GM18507 (cell line): ENCODE results near the gene CD164L2.

Source experiments
- DNase-seq: peaks from one replicate; pipeline ENCODE4 v3.0.0; 2011; ENCODE audit warnings: low read depth; ENCODE audit not compliant: insufficient read length; ENCODE audit errors: extremely low spot score
- FAIRE-seq: peaks from 2 replicates; lab custom pipeline; 2011; peaks lifted over from hg19 to GRCh38; lab: Jason Lieb, UNC

The CD164L2 gene

DNA sequence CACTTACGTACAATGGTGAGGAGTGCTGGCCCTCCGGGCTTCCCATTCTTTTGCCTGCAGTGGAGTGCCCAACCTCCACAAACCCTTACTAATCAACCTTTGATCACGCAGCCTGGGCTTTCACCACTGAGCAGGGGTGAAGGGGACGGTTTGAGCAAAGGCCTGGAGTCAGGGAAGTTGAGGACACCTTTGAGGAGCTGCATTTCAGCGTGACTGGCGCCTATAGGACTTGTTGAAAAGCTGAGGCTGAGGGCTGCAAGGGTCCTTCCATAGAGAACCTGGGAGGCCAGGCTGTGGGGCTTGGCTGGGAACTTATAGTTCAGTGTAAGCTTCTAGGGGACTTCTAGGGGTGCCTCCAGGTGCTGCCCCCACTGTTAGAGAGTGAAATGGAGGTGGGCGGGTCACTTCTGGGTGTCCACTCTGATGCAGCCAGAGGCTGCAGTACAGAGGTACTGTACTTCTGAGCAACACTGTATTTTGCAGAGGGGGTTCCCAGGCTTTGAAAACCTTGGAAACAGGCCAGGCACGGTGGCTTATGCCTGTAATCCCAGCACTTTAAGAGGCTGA lies 31.5 kb downstream of the CD164L2 start:
- no peak for DNase-seq
- no peak for FAIRE-seq

DNA sequence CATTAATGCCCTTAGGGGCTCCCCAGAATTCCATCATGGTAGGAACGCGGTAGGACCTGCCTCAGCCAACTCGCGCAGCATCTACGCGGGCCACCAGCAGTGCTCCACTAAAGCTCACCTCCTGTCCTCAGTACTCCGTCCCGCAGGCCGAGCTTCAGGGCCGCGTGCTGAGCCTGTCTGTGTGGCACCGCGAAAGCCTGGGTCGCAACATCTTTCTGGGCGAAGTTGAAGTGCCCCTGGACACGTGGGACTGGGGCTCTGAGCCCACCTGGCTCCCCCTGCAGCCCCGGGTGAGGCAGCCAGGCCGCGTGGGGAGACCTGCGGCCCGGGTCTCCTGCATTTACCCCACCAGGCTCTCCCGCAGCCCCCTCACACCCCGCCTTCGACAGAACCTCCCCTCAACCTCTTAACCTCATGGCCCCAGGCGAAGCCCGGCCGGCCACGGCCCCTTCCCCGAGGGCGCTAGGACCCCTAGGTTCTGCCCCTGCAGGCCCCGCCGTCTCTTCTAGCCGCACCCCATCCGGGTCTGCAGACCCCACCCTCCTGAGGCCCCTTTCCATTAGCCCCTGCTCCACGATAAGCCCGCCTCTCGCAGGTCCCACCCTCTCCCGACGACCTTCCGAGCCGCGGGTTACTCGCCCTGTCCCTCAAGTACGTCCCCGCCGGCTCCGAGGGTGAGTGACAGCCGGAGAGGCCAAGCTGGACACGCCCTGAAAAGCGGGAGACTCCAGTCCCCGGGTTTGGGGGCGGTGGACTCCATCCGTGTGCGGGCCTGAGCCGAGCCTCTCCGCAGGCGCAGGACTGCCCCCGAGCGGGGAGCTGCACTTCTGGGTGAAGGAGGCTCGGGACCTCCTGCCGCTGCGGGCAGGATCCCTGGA lies 32.2 kb downstream of the CD164L2 start:
- FAIRE-seq = no peak
- no peak for DNase-seq

DNA sequence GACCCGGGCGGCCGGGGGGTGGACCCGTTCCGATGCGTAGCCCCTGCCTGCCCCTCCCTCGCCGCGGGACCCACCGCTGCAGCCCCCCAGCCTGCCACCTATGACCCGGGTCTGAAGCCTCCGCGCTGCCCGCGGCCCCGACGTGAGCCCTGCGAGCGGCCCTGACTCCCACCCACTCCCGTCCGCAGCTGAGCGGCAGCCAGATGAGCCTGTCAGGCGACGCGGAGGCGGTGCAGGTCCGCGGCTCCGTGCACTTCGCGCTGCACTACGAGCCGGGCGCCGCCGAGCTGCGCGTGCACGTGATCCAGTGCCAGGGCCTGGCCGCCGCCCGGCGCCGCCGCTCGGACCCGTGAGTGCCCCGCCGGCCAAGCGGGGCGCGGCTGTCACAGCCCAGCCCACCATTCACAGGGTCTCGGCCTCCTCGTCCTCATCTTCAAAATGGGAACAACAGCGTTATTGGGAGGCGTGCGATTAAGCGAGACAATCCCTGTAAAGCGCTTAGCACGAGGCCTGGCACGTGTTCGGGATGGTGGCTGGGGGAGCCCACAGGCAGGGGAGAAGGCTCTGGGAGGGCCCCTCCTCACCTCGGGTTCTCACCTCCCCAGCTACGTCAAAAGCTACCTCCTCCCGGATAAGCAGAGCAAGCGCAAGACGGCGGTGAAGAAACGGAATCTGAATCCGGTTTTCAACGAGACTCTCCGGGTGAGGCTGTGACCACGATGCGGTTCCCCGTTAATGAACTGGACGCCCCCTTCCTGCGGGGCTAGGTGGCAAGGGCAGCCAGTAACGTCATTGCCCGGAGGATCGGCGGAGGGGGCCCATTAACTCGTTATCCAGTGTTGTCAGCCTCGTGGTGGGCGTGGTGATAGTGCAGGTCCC lies 33.1 kb downstream of the CD164L2 start:
- DNase-seq (no peak), FAIRE-seq (no peak)

DNA sequence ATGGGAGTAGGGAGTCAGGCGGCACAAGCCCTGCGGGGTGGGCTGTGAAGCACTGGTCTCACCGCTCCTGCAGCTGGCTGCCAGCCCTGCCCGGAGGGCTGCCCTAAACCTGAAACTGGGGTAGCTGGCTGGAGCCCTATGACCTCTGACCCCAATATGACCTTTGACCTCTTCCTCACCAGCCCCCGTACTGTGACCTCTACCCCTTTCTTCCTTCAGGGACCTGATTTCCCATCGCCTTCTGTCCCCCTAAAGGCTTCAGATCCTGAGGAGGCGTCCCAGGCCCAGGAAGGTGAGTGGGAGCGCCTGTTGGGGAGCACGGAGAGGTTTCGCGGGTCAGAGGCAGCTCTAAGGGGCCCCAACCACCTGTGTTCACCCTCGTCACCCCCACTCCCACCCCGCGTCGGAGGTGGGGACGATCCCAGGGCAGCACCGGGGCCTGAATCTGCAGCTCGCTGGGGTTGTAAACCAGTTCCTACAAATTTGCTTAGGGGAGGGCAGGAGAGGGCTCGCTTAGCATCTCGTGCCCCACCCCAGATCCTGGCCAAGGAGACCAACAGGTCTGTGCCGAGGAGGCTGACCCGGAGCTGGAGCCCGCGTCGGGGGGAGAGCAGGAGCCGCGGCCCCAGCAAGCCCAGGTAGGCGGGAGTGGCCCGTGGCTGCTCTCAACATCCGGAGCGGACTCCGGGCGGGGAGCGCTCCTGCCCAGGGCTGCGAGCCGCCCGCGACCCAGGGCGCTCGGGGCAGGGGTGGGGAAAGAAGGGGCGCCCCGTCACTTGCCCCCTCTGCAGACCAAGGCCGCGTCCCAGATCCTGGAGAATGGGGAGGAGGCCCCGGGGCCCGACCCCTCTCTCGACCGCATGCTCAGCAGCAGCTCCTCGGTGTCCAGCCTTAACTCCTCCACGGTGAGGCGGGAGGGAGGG lies 34.0 kb downstream of the CD164L2 start:
- no peak for DNase-seq
- FAIRE-seq = no peak

DNA sequence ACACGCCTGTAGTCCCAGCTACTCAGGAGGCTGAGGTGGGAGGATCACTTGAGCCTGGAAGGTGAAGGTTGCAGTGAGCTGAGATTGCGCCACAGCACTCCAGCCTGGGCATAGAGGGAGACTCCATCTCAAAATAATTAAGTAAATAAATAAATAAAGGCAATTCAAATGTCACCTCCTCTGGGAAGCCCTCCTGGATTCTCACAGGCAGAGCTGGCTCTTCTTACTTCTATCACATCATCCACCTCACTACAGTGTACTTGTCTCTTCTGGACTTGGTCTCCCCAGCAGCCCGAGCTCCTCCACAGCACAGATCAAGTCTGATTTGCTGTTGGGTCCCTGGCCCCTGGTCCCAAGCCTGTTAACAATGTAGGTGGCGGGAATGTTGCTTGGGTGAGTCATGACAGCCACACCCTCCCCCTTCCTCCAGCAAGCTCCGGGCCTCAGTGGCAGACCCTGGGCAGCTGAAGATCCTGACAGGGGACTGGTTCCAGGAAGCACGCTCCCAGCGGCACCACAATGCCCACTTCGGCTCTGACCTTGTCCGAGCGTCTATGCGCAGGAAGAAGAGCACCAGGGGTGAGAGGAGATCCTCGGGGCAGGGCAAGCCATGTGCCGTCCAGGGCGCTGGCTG lies 36.0 kb downstream of the CD164L2 start:
- FAIRE-seq (no peak), DNase-seq (no peak)

DNA sequence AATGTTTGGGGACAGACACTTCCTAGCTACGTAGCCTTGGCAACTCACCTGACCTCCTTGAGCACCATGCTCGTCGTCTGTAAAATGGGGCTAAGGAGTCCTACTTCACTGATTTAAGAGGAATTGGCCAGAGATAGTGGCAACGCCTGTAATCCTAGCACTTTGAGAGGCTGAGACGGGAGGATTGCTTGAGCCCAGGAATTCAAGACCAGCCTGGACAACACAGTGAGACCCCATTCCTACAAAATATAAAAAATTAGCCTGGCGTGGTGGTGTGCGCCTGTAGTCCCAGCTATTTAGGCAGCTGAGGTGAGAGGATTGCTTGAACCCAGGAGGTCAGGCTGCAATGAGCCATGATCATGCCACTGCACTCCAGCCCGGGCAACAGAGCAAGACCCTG lies 36.8 kb downstream of the CD164L2 start:
- FAIRE-seq = no peak

DNA sequence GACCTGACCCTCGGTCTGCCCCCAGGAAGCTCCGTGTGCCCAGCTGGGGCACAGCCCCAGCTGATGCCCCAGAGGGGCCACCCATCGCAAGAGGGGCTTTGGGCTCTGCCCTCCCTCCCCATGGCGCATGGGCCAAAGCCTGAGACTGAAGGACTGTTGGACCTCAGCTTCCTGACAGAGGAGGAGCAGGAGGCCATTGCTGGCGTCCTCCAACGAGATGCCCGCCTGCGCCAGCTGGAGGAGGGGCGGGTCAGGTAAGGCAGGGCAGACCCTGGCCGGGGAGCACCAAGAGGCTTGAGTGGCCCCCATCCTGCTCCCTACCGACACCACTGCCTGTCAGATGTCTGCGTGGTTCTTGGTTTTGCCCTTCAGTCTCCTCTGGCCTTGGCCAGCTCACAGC lies 37.9 kb downstream of the CD164L2 start:
- DNase-seq (no peak), FAIRE-seq (no peak)

More for the DNA sequence above, 36.8 kb downstream of the CD164L2 start:
- DNase-seq = no peak

DNA sequence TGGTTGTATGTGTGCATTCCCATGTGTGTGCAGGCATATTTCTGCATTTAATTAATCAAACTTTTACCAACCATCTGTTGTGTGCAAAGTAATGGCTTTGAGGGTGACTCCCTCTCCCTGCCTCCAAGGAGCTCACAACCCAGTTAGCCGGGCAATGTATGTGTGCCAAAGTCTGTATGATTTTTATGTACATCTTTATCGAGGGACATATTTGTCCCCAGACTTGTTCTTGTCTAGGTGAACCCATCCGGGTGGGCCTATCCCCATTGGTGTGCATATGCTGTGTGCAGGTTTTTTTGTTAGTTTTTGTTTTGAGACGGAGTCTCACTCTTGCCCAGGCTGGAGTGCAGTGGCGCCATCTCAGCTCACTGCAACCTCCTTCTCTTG lies 39.5 kb downstream of the CD164L2 start:
- peak; percentile 70 for FAIRE-seq
- no peak for DNase-seq

DNA sequence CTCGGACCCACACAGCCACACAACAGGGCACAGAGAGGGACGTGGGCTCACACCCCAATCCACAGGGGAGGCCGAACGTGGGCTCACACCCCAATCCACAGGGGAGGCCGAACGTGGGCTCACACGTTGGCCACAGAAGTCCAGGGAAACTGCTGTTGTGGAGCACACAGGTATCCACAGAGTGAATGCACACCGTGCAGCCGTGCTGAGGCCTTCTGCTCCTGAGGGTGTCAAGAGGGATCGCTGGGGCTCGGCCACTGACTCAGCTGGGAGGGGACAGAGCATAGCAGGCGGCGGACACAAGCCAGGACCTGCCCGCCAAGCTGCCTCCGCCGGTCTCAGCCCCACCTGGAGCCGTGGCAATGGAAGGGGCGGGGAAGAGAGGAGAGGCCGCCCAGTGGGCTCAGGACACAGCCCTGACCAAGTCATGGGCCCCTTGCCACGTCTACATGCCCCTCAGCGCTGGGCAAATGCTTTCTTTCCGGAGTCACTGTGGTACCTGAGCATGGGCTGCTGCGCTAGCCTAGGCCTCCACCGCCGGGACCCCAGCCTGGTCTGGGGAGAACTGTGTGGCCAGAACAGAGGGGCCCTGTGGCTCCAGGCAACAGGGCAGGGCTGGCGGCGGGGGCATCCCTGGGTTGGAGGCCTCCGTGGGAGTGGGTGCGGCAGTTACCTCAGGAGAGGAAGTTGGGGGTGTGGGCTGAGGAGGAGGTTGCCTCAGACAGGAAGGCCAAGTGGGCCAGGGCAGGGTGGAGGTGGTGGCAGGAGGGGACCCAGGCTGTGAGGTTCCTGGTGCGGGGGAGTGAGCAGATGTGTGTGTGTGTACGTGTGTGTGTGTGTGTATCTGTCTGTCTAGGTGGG lies 40.1 kb downstream of the CD164L2 start:
- no peak for FAIRE-seq

DNA sequence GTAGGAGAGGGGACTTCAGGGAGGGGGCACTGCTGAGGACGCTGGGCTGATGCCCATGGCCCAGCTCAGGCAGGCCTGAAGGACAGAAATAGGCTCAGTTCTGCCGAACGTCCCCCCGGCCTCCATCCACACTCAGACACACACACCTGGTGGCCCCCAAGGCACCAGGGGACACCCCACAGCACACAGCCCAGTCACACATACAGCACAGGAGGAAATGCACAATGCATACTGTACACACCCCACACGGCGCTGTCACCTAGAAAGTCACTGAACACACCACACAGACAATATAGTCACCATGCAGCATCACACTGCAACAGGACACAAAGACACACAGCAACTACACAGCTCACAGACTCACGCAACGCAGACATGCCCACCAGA lies 40.7 kb downstream of the CD164L2 start:
- DNase-seq = no peak
- FAIRE-seq = no peak

More for the DNA sequence above, 40.1 kb downstream of the CD164L2 start:
- DNase-seq = no peak

DNA sequence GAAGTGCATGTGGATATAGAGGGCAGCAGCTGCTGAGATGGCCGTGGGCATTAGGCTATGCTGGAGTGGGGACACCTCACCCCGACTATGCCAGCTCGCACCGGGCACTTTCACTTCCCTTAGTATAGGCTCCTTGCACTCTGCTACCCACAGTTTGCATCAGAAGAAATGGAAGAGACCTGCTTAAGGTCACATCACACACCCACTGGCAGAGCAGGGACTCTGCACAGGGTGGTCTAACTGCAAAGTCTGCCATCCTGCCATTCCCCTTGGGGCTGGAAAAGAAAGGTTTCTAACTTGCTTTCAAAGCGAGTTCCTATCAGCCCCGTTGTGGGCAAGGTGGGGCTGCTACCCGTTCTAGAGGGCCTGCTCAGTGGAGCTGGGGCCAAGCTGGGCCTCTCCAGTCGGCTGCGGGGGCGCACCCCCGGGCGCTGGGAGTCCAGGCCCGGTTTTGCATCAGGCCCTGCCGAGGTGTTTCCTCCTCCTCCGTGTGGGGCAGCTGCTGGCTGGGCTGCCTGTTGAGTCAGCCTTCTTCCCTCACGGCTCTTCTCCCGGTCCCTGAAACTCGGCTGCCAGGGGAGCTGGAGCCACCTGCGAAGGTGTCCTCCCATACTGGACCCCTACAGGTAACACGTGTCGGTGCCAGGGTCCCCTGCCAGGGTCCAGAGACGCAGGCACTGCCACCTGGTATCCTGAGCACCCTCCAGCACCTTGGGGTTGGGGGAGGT lies 41.4 kb downstream of the CD164L2 start, which contains the start of gene SYTL1:
Gene SYTL1, plus strand, starts transcription at position 498 of the 728 bp plus-strand sequence. CDS start 3,313 bp downstream, outside the sequence.
- FAIRE-seq (peak; percentile 63), DNase-seq (no peak)

DNA sequence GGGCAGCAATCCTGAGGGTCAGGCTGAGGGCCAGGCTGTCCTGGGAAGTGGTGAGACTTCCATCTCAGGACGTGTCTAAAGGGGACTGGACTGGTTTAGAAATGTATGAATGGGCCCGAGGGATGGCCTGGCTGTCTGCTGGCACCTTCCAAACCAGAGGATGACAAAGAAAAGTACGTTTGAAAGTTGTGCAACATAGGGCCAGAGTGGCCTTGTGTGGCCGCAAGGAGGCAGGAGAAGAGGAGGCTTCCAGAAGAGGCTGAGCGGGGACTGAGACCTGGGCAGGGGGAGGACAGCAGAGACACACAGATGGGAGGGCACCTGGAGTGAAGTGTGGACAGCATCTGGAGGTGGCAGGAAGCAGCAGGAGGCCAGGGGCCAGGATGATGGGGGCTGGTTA lies 43.9 kb downstream of the CD164L2 start:
- no peak for DNase-seq
- FAIRE-seq = no peak

DNA sequence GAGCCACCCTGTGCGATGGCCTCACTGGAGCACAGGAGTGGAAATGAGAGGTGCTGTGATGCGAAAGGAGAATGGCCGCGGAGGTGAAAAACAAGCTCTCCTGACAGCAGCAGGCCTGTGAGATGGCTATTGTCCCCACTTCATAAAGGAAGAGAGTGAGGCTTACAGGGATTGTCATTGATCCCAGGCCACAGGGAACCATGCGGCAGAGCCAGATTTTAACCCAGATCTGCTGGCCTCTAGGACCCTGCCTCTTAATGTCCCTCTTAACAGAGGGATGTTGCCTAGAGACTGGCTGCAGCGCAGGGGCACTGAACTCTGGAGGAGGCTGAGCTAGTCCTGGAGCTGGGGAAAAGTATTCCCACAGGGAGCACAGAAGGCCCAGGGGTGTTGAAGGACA lies 44.4 kb downstream of the CD164L2 start:
- DNase-seq (no peak), FAIRE-seq (no peak)

DNA sequence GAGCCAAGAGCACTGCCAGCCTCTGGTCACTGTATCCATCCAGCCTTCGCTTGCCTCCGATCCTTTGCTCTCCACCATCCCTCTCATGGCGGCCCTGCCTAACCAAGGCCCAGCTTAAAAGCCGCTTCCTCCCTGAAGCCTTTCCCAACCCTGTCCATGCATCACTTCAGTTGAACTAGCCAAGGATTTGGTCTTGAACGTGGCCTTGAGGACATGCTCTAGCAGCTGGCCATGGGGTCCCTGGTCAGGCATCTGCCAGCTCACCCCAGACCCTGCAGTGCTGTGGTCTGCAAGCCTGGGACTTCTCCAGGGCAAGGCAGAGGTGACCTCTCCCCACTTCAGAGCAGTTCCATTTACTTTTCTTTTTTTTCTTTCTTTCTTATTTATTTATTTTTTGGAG lies 46.4 kb downstream of the CD164L2 start:
- DNase-seq = no peak

DNA sequence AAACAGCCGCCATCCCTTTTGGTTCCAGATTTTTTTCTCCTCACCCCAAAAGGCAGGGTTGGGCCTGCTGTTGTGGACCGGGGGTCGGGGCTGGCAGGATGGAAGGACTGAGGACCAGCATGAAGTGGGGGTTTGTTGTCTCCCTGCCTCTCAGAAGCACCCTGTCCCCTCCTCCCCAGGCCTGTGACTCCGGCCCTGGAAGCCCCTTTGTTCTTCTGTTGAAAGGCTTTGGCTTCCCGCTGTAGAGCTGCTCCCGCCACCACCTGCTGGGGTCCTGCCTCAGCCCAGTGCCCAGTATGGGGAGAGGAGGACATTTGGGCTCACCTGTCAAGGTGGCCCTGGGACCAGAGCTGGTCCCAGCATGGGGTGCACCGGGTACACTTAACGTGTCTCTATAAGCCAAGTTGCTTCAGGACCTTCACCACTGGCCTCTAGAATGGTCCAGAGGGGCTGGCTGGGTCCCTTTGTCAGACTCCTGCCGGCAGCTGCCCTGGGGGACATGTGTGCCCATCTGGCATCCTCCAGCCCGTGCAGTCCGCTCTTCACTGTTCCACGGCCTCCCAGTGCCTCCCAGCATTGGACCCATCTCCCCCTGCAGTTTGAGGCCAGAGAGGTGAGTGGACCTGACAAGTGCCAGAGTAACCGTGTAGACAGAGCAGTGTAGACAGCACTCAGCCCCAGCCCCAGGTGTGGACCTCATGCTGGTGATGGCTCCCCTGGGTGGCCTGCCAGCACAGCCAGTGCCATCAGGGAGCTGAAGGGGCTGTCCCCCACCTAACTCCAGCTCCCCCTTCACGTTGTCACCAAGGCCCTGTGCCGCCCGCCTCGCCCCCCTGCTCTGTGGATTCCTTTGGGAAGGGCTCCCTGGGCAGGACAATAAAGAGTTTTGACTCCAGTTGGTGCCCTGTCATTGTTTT lies 47.4 kb downstream of the CD164L2 start:
- DNase-seq (no peak), FAIRE-seq (no peak)

More for the DNA sequence above, 46.4 kb downstream of the CD164L2 start:
- no peak for FAIRE-seq

DNA sequence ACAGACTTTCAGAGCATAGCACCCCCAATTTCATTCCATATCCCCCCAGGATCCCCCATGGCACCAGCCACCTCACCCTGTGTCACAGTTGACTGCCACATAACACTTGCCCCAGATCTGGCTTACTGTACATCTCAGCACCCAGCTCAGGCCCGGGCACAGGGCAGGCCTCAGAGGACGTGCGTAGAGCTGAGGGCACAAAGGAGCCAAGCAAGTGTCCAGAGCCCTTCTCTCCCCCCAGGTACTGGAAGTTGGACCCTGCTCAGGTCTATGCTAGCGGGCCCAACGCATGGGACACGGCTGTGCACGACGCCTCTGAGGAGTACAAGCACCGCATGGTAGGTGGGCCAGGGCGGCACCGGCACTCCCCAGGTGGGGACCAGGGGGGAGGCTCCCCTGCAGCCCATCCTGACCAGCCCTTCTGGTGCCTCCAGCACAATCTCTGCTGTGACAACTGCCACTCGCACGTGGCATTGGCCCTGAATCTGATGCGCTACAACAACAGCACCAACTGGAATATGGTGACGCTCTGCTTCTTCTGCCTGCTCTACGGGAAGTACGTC lies 49.3 kb downstream of the CD164L2 start:
- FAIRE-seq (no peak), DNase-seq (no peak)
